Right cardiac atrium (tissue), 5 donors: Measurements from ENCODE around the gene CCL24. TPM values are rescaled to one million over a fixed set of nuclear protein-coding genes. Genes with fewer than 3 reads are reported as not detected.
"Not testable (repeated sequence)": the region's sequence is repeated elsewhere in the genome, so short reads cannot be mapped to it uniquely, and the experiment has no call there.

Source experiments
- ATAC-seq, 2 donors: fragments of 200-7000 bp; cut with Tn5 transposase; one replicate each; pipeline versions ENCODE4 v1.8.0 to v1.9.1; 2020; ENCODE audit warnings: moderate library complexity in 2 of 2, mild to moderate bottlenecking in 1 of 2
- DNase-seq, 3 donors: peaks; one replicate each; pipeline ENCODE4 v3.0.0-alpha.2; 2020
- H3K27ac ChIP-seq: one replicate; pipeline ENCODE4 v1.5.1; 2013; ENCODE audit warnings: mild to moderate bottlenecking, low read length, control low read depth, moderate library complexity
- H3K27me3 ChIP-seq: one replicate; pipeline ENCODE4 v1.6.1; 2013; ENCODE audit not compliant: control insufficient read depth, insufficient read depth
- H3K4me1 ChIP-seq: one replicate; pipeline ENCODE4 v1.6.1; 2013; ENCODE audit warnings: low read length; ENCODE audit not compliant: control insufficient read depth, insufficient read depth
- H3K4me3 ChIP-seq: one replicate; pipeline ENCODE4 v1.5.1; 2013; ENCODE audit warnings: low read length, control low read depth
- H3K9me3 ChIP-seq: one replicate; pipeline ENCODE4 v1.6.1; 2013; ENCODE audit warnings: low read length; ENCODE audit not compliant: control insufficient read depth
- WGBS: extraction: QIAGEN DNeasy Blood & Tissue Kit; methylation state at CpG from one replicate; pipeline ENCODE4 v1.1.7; 2013; 5-methylcytosine and 5-hydroxymethylcytosine counted together
- intact Hi-C, 4 donors: fragments of 100-400 bp; cut with DNase I; formaldehyde crosslinking; loops; one replicate each; pipeline versions ENCODE4 v1.11.0 to v1.14.0; 2022 to 2023
- polyA plus RNA-seq: library from polyadenylated mRNA; stranded (reverse); fragments of 200-250 nt; gene quantifications from one replicate; pipeline ENCODE4 v1.2.3, GENCODE V29; 2013
- total RNA-seq, 4 donors: library from RNA; stranded (reverse); fragmentation: NEBNext Ultra II Directional; extraction: Animal tissue kit (Norgen Biotek cat#: 25700); gene quantifications; one replicate each; pipeline ENCODE4 v1.2.1, GENCODE V29; 2021
- donor health status: healthy with polysubstance abuse.
- donor health status: DM: no; HTN: yes; CAD: no.
- donor health status: DM: no; HTN: no; CAD: no.
- donor health status: DM: no; HTN: yes; CAD: no; lungs with severe emphysema.
- donor health status: DM: yes; HTN: yes; CAD: no.

Gene CCL24
- total and polyA plus RNA-seq, 5 donors = not detected

- no peak for ATAC-seq
- intact Hi-C loops = no loop called here
- no peaks in the 10 kb centered on the region for H3K27me3 ChIP-seq
- DNase-seq = no peak
- H3K9me3 ChIP-seq = no peaks in the 10 kb centered on the region
- WGBS = 89% methylated on average over 2 of the region's 2 CpGs
- H3K27ac ChIP-seq = no peak overlapping the region
- H3K4me1 ChIP-seq = no peaks in the 10 kb centered on the region
- H3K4me3 ChIP-seq = no peak overlapping the region
Measured at GRCh38 chr7:75804004-75804403, 9.6 kb downstream of the CCL24 start.

GRCh38 chr7:75802552-75802821 lies 11.1 kb downstream of the CCL24 start:
- intact Hi-C loops = no loop called here
- no peak for DNase-seq
- no peaks in the 10 kb centered on the region for H3K27me3 ChIP-seq
- H3K9me3 ChIP-seq = no peaks in the 10 kb centered on the region
- no peaks in the 10 kb centered on the region for H3K4me1 ChIP-seq
- WGBS = 87% methylated on average over 5 of the region's 5 CpGs
- H3K27ac ChIP-seq = no peak overlapping the region
- ATAC-seq = no peak
- no peak overlapping the region for H3K4me3 ChIP-seq

- H3K27ac ChIP-seq = no peak overlapping the region
Measured at GRCh38 chr7:75798770-75799169, 14.8 kb downstream of the CCL24 start.

GRCh38 chr7:75796420-75796819 lies 17.2 kb downstream of the CCL24 start:
- DNase-seq (no peak), ATAC-seq (no peak)
- intact Hi-C loops = no loop called here
- H3K4me1 ChIP-seq = no peaks in the 10 kb centered on the region
- peak overlapping the region; percentile 48 for H3K27ac ChIP-seq
- no peaks in the 10 kb centered on the region for H3K27me3 ChIP-seq
- no peaks in the 10 kb centered on the region for H3K9me3 ChIP-seq
- no peak overlapping the region for H3K4me3 ChIP-seq
- 87% methylated on average over 6 of the region's 6 CpGs for WGBS

More at GRCh38 chr7:75798770-75799169, 14.8 kb downstream of the CCL24 start:
- H3K4me3 ChIP-seq = no peak overlapping the region
- H3K27me3 ChIP-seq = no peaks in the 10 kb centered on the region
- 66% methylated on average over 4 of the region's 4 CpGs for WGBS
- DNase-seq (no peak), ATAC-seq (no peak)
- intact Hi-C loops = no loop called here
- no peaks in the 10 kb centered on the region for H3K9me3 ChIP-seq
- no peaks in the 10 kb centered on the region for H3K4me1 ChIP-seq

GRCh38 chr7:75795831-75796285 lies 17.7 kb downstream of the CCL24 start:
- intact Hi-C loops = no loop called here
- Histone ChIP-seq H3K27ac (peak overlapping the region; percentile 89), H3K4me3 (no peak overlapping the region), H3K27me3 (no peaks in the 10 kb centered on the region), H3K9me3 (no peaks in the 10 kb centered on the region), H3K4me1 (peaks cover 2% of the 10 kb centered on the region)
- DNase-seq = peak; percentile 64 to 85 (median 78)
- 18% methylated on average over 9 of the region's 9 CpGs for WGBS
- ATAC-seq = peak; percentile 73 to 76

- no peak for DNase-seq
- Histone ChIP-seq H3K27ac (no peak overlapping the region), H3K9me3 (no peaks in the 10 kb centered on the region), H3K27me3 (no peaks in the 10 kb centered on the region), H3K4me3 (no peak overlapping the region), H3K4me1 (peaks cover 2% of the 10 kb centered on the region)
- no peak for ATAC-seq
- intact Hi-C loops = no loop called here
- WGBS = 93% methylated on average over 2 of the region's 2 CpGs
Measured at GRCh38 chr7:75793676-75794075, 19.9 kb downstream of the CCL24 start.

GRCh38 chr7:75792567-75792966 lies 21.0 kb downstream of the CCL24 start:
- intact Hi-C loops, ATAC-seq: not testable (repeated sequence)
- WGBS = 97% methylated on average over 5 of the region's 5 CpGs

GRCh38 chr7:75789361-75789924 lies 24.2 kb downstream of the CCL24 start:
- Histone ChIP-seq H3K4me1 (peaks cover 2% of the 10 kb centered on the region), H3K27me3 (no peaks in the 10 kb centered on the region), H3K9me3 (no peaks in the 10 kb centered on the region), H3K4me3 (no peak overlapping the region), H3K27ac (peak overlapping the region; percentile 29)
- WGBS = 68% methylated on average over 3 of the region's 3 CpGs
- DNase-seq = no peak
- no peak for ATAC-seq
- intact Hi-C loops = no loop called here

More at GRCh38 chr7:75792567-75792966, 21.0 kb downstream of the CCL24 start:
- H3K4me1 ChIP-seq, H3K27me3 ChIP-seq, H3K4me3 ChIP-seq, H3K27ac ChIP-seq, DNase-seq, H3K9me3 ChIP-seq: not testable (repeated sequence)

GRCh38 chr7:75788154-75788847 lies 25.3 kb downstream of the CCL24 start:
- H3K4me3 ChIP-seq, H3K27me3 ChIP-seq, H3K9me3 ChIP-seq, DNase-seq, H3K4me1 ChIP-seq, ATAC-seq, H3K27ac ChIP-seq, intact Hi-C loops: not testable (repeated sequence)
- 77% methylated on average over 14 of the region's 14 CpGs for WGBS

GRCh38 chr7:75783058-75783457 lies 30.5 kb downstream of the CCL24 start:
- not testable (repeated sequence) for ATAC-seq
- WGBS = 70% methylated on average over 5 of the region's 5 CpGs

GRCh38 chr7:75780647-75781273 lies 32.8 kb downstream of the CCL24 start:
- H3K4me3 ChIP-seq, DNase-seq, H3K9me3 ChIP-seq, ATAC-seq, intact Hi-C loops, H3K4me1 ChIP-seq, H3K27ac ChIP-seq, H3K27me3 ChIP-seq: not testable (repeated sequence)
- WGBS = 78% methylated on average over 14 of the region's 14 CpGs

More at GRCh38 chr7:75783058-75783457, 30.5 kb downstream of the CCL24 start:
- H3K4me3 ChIP-seq, H3K27me3 ChIP-seq, H3K4me1 ChIP-seq, DNase-seq, H3K9me3 ChIP-seq, intact Hi-C loops, H3K27ac ChIP-seq: not testable (repeated sequence)
